NCI-H524 treated with DMSO at 0.1 percent for 48 hours (cell line): Measurements from ENCODE around the gene GLOD4.
"Not testable (repeated sequence)": the region's sequence is repeated elsewhere in the genome, so short reads cannot be mapped to it uniquely, and the experiment has no call there.

Source experiments
- DNase-seq: peaks from one replicate; lab custom pipeline; 2025; lab: John Stamatoyannopoulos, UW

Gene GLOD4

DNA sequence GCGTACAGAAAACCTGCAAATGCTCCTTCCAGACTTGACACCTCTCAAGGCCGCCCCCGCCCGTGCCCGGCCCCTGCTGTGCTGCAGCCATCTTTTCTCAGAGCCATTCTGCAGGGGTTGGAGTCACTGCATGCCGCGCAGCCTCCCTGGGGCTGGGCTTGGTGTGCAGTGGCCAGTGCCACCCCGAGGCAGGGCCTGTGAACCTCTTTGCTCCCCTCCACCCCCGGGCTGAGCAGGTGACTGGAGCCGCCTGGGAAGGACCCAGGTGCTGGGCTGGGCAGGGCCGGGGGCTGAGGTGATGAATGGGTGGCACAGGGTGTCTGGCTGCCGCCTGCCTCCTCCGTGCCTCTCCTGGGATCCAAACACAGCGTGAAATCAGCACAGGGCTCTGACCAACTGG, 20.4 kb upstream of the GLOD4 start:
- no peak for DNase-seq

GRCh38 chr17:801660-802059, 19.6 kb upstream of the GLOD4 start:
- DNase-seq = no peak

- no peak for DNase-seq
Observed at GRCh38 chr17:800446-801242, 18.6 kb upstream of the GLOD4 start.

DNA sequence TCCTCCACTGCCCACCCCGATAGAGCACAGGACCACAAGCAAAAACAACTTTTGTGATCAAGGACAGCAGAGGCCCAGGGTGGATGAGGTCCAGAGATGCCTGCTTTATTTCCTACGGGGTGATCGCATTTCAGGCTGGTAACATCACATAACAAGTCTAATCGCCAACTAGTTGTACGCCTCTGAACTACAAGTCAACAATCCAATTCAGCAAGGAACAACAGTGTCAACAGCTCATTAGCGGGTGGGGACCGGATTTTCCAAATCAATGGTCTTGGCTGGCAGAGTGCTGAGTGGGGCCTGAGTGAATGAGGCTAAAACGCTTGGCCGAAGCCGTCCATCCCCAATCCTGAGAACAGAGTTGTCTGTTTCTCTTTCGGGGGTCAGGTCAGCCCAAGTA, 17.2 kb upstream of the GLOD4 start:
- no peak for DNase-seq

DNA sequence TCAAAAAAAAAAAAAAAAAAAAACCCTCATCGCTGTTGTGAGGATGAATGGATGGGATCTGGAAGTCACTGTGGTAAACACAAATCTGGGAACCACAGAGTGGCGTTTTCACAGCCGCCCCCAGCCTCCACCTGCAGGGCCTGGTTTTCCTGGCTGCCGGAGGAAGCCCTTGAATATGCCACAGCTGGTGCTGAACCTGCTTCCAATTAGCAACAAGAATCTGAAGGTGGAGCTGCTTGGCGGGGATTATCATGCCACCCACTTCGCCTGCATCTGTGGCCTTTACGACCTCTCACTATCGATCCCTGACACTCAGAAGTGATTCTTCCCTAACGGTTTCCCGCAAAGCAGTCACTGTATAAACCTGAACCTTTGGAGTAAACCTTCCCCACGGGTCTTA, 16.2 kb upstream of the GLOD4 start:
- DNase-seq = peak; percentile 73

DNA sequence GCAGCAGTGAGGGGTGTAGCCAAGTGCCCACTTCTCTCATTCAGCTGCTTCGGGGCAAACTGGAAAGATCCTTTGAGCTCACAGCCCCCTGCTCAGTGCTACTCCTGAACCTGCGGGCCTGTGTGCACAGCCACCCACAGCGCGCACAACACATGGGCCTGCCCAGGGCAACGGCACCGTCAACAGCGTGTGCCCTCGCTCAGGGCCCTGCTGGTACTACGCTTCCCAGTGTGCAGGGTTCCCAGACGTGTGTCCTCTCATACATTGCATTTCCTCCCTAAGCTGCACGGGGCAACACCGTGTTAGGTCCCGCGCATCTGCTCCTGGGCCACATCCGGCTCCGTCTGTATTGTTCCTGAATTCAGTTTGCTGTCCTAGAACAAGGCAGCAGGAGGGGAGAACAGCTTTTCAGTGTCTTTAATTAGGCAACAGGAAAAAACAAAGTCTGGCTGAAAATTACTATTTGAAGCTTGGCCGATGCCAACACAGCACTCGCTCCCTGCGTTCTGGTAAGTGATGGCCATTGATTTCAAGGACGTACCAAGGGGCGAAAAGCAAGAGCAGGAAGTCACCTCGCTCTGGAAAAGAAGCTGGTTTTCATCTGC, 15.3 kb upstream of the GLOD4 start:
- DNase-seq = no peak

DNA sequence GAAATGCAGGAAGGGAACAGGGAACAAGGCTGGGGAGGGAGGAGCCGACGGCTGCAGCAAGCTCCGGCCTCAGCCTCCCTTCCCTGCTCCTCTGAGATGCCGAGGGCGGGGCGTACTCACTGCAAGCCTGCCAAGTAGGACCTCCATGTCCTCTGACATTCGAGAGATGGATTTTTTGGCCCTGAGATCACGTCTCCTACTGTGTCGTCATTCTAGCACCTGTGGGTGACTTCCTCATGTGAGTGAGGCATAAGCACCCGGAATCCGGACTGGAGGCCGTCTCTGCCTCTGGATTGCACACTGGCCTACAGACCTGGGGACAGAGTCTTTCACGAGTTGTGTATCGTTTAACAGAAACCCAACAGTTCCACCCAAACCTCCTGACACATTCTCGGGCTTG, 14.5 kb upstream of the GLOD4 start:
- DNase-seq = no peak

DNA sequence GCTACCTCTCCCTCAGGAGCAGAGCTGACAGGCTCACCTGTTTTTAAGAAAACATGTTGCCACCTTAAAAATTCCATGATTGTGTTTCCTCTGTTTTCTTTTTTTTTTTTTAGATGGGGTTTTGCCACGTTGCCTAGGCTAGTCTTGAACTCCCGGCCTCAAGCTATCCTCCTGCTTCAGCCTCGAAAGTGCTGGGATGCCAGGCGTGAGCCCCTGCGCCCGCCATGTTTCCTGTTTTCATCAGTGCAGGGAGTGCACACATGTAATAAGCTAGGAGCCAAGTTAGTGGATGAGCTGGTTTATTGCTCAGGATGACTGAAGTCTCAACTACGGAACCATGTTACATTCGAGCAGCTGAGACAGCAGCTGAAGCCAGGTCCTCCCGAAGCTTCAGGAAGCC, 13.6 kb upstream of the GLOD4 start:
- DNase-seq = no peak

GRCh38 chr17:795276-795675, 13.2 kb upstream of the GLOD4 start:
- DNase-seq = no peak

DNA sequence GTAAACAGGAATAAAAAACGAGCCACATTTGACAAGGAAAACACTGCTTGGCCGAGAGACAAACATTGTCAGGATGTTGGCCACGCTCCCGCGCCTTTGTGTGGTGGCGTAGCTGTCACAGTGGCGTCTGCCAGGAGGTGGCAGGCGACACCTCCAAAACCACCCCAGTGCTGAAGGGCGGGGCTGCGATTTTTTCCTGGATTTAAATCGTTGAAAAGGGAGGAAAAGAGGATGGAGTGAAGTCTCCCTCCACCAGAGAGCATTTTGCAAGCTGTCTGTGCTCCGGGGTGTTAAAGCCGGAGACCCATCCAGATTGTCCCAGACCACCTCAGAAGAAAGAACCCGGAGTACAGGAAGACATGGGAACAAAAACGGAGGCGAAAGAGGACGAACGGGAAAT, 12.8 kb upstream of the GLOD4 start:
- peak; percentile 23 for DNase-seq

DNA sequence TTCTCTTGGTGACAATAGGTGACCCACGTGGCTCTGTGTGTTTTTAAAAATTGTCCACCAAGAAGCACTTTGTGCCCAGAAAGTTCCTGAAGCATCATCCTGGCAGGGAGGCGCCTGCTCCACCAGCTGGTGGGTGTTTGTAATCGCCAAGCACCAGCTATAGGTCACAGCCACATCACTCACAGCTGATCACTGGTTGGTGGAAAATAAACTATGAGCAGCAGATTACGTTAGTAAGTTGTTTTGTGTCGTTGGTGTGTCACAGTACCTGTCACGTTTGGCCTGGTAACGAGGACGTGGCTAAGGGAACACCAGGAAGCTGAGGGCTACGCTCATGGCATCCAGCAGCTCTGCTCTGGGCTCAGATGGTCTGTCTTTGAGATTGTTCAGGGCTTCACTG, 10.2 kb upstream of the GLOD4 start:
- DNase-seq = no peak

DNA sequence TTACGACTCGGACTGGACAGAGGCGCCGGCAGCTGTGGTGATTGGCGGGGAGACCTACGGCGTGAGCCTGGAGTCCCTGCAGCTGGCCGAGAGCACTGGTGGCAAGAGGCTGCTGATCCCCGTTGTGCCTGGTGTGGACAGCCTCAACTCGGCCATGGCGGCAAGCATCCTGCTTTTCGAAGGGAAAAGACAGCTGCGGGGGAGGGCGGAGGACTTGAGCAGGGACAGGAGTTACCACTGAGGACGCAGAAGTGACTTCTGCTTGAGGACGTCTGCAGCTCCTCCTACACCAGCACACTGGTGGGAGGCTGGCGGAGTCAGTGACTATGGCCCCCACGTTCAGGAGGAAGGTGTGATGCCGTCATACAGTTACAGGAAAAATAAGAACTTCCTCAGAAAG, 9.7 kb upstream of the GLOD4 start:
- no peak for DNase-seq

DNA sequence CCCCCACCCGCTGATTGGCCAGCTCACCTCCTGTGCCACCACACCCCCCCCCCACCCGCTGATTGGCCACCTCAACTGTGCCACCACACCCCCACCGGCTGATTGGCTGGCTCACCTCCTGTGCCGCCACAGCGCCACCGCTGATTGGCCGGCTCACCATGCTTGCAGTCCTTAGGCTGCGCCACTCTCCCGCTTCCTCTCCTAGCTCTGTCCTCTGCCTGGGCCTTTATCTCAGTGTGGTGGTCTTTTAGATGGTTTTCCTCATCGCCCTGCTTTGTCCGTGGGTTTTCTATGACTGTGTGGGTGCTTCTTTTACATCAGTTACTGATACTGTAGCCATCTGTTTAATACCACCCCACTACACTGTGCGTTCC, 8.8 kb upstream of the GLOD4 start:
- not testable (repeated sequence) for DNase-seq

DNA sequence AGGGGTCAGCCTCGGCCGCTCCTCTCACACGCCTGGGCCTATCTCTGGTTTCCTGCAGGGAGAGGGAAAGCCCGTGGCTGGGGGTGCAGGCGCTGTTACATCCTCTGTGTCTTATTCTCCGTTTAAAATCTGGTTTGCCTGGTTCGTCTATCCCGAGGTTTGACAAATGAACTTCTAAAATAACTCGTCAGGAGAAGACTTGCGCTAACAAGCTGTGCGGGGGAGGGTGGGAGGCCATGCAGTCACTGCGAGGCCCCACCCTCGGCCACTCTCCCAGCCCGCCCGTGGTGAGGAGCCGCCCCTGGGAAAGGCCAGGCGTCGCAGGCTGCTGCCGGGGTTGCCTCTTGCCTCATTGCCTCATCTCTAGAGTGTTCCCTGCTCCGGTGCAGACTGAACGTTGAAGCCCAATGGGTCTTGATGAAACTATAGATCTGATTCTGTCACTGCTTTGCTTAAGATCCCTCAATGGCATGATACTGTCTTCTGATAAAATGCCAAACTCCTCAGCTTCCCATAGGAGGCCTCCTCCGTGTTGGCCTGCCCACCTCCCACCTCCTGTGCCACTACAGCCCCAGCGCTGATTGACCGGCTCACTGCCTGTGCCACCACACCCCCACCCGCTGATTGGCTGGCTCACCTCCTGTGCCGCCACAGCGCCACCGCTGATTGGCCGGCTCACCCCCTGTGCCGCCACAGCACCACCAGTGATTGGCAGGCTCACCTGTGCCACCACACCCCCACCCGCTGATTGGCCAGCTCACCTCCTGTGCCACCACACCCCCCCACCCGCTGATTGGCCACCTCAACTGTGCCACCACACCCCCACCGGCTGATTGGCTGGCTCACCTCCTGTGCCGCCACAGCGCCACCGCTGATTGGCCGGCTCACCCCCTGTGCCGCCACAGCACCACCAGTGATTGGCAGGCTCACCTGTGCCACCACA, 8.1 kb upstream of the GLOD4 start:
- DNase-seq = not testable (repeated sequence)

- no peak for DNase-seq
Observed at GRCh38 chr17:789160-789840, 7.2 kb upstream of the GLOD4 start.

GRCh38 chr17:788551-788950, 6.5 kb upstream of the GLOD4 start:
- DNase-seq = no peak

GRCh38 chr17:787641-788221, 5.7 kb upstream of the GLOD4 start:
- DNase-seq = no peak

DNA sequence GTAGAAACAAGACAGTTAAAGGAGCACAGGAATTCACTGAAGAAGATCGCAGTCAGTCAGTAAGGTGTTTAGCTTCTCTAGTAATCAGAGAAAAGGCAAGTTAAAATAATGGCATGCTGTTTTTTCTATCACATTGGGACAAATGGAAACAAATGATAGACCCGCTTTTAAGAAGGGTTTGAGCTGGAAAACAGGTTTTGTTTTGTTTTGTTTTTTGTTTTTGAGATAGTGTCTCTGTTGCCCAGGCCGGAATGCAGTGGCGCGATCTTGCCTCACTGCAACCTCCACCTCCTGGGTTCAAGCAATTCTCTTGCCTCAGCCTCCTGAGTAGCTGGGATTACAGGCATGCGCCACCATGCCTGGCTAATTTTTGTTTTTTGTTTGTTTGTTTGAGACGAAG, 3.8 kb upstream of the GLOD4 start:
- DNase-seq = not testable (repeated sequence)

DNA sequence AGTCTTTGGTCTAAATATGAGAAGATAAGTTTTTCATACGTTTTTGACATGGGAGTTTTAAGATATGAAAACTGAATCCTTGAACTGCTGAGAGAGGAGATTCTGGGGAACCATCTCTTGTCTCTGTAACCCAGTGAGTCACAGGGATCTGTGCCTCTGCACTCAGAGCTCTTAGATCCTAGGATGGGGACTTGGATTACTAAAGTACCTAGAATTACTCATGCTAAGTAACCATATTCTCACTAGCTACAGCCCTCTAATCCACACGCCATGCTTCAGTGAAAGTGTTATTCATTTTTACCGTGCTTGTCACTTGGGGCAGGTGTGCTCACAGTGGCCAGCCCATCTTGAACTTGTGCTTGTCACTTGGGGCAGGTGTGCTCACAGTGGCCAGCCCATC, 2.1 kb upstream of the GLOD4 start:
- no peak for DNase-seq

DNA sequence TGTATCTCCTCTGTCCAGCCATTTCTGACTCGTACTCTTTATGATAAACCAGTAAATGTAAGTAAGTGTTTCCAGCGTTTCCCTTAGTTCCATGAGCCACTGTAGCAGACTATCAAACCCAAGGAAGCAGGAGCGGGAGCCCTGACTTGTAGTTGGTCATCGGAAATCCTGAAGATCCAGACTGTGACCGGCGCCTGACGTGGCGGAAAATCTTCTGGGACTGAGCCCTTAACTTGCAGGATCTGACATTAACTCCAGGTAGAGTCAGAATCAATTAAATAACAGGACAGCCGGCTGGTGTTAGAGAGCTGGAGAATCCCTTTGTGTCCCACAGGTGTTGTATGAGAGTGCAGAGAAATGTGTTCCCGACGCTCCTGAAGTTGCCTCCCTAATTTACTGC, 4.0 kb downstream of the GLOD4 start:
- no peak for DNase-seq

DNA sequence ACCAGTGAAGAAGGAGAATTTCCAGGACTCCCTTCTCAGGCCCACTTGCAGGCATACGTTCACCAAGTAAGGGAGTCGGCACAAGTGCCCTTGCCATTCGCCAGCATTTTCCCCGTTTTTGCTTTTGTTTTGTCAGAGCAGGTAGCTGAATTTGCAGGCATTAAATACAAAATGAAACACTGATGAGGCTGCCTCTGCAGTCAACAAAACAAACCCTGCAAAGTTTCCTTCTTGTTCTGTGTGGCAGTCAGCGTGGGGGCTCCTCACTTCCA, 7.8 kb downstream of the GLOD4 start:
- no peak for DNase-seq
